IMR-90 (cell line): Measurements from ENCODE around the gene CDKAL1. TPM values are rescaled to one million over a fixed set of nuclear protein-coding genes. Genes with fewer than 3 reads are reported as not detected.

ENCODE experiments used
- ATAC-seq: fragments of 200-7000 bp; cut with Tn5 transposase; 2 replicates; pipeline ENCODE4 v1.9.1; 2020; ENCODE audit warnings: low read depth, mild to moderate bottlenecking, moderate library complexity
- BruUV-seq: library from RNA; stranded (reverse); fragments of 400-500 nt; replicated peaks from 2 replicates; lab custom pipeline; 2021; lab: Mats Ljungman, UMichigan
- CTCF ChIA-PET: fragments of 300-600 bp; formaldehyde crosslinking; extraction: SDS; loops from one replicate; lab custom pipeline; 2021; ENCODE audit warnings: antibody characterized with exemption; lab: Yijun Ruan, JAX
- POLR2A ChIA-PET: fragments of 300-600 bp; sonication (Branson Sonifier 250); formaldehyde crosslinking; loops from one replicate; lab custom pipeline; 2022; ENCODE audit warnings: antibody characterized with exemption; ENCODE audit not compliant: unreplicated experiment; lab: Charles Lee
- DNase-seq: peaks from one replicate; pipeline ENCODE4 v3.0.0; 2013
- H2AFZ ChIP-seq: replicated peaks from 2 replicates; pipeline ENCODE3; 2013; ENCODE audit warnings: low read length, mild to moderate bottlenecking; ENCODE audit not compliant: poor library complexity
- H2AK5ac ChIP-seq: 2 replicates; pipeline ENCODE4 v1.6.1; 2013; ENCODE audit warnings: low read depth, low read length, inconsistent platforms
- H2AK9ac ChIP-seq: replicated peaks from 2 replicates; pipeline ENCODE3; 2013; ENCODE audit warnings: mild to moderate bottlenecking, low read depth, low read length, moderate library complexity; ENCODE audit not compliant: poor library complexity
- H2BK120ac ChIP-seq: 2 replicates; pipeline ENCODE4 v1.6.1; 2013; ENCODE audit warnings: low read depth, low read length, inconsistent platforms
- H2BK15ac ChIP-seq: 3 replicates; pipeline ENCODE4 v1.6.1; 2013; ENCODE audit warnings: low read depth, low read length, inconsistent platforms
- H2BK20ac ChIP-seq: 2 replicates; pipeline ENCODE4 v1.6.1; 2013; ENCODE audit warnings: low read depth, mild to moderate bottlenecking, inconsistent platforms, low read length, moderate library complexity
- H2BK5ac ChIP-seq: 2 replicates; pipeline ENCODE4 v1.6.1; 2013; ENCODE audit warnings: mild to moderate bottlenecking, low read depth, low read length, inconsistent platforms; ENCODE audit not compliant: poor library complexity, severe bottlenecking
- H3K14ac ChIP-seq: replicated peaks from 2 replicates; pipeline ENCODE4 v1.6.1; 2013; ENCODE audit warnings: low read depth, low read length, inconsistent platforms
- H3K18ac ChIP-seq: 2 replicates; pipeline ENCODE4 v1.6.1; 2013; ENCODE audit warnings: low read depth, low read length, control low read depth
- H3K23ac ChIP-seq: 2 replicates; pipeline ENCODE4 v1.6.1; 2013; ENCODE audit warnings: low read depth, low read length, inconsistent platforms
- H3K27ac ChIP-seq: 2 replicates; pipeline ENCODE4 v1.5.1; 2013; ENCODE audit warnings: mild to moderate bottlenecking, control low read depth, low read length; ENCODE audit not compliant: insufficient read depth
- H3K27me3 ChIP-seq: 2 replicates; pipeline ENCODE4 v1.6.1; 2013; ENCODE audit warnings: low read length; ENCODE audit not compliant: control insufficient read depth, insufficient read depth
- H3K36me3 ChIP-seq: 2 replicates; pipeline ENCODE4 v1.6.1; 2013; ENCODE audit warnings: low read length, mixed read lengths; ENCODE audit not compliant: control insufficient read depth, insufficient read depth
- H3K4ac ChIP-seq: 2 replicates; pipeline ENCODE4 v1.6.1; 2013; ENCODE audit warnings: low read depth, low read length, inconsistent platforms
- H3K4me1 ChIP-seq: 2 replicates; pipeline ENCODE4 v1.6.1; 2013; ENCODE audit warnings: low read length, mixed read lengths; ENCODE audit not compliant: control insufficient read depth, insufficient read depth
- H3K4me2 ChIP-seq: 2 replicates; pipeline ENCODE4 v1.6.1; 2013; ENCODE audit warnings: low read depth, mild to moderate bottlenecking, control low read depth, low read length, moderate library complexity
- H3K4me3 ChIP-seq: 2 replicates; pipeline ENCODE4 v1.5.1; 2013; ENCODE audit warnings: low read depth, mild to moderate bottlenecking, control low read depth, low read length, moderate library complexity; ENCODE audit not compliant: insufficient read depth
- H3K56ac ChIP-seq: 2 replicates; pipeline ENCODE4 v1.6.1; 2013; ENCODE audit warnings: low read length, inconsistent platforms; ENCODE audit not compliant: insufficient read depth; ENCODE audit errors: extremely low read depth
- H3K79me1 ChIP-seq, 2 experiments: 2 replicates each; pipeline ENCODE4 v1.6.1; 2013; ENCODE audit warnings: low read length in 2 of 2, inconsistent platforms in 1 of 2, low read depth in 1 of 2
- H3K9ac ChIP-seq: 2 replicates; pipeline ENCODE4 v1.6.1; 2013; ENCODE audit warnings: low read depth, low read length, control low read depth
- H3K9me1 ChIP-seq: 2 replicates; pipeline ENCODE4 v1.6.1; 2013; ENCODE audit warnings: low read length, inconsistent platforms; ENCODE audit not compliant: insufficient read depth
- H3K9me3 ChIP-seq: 2 replicates; pipeline ENCODE4 v1.6.1; 2013; ENCODE audit warnings: low read length; ENCODE audit not compliant: control insufficient read depth, insufficient read depth
- H4K20me1 ChIP-seq: 2 replicates; pipeline ENCODE4 v1.6.1; 2013; ENCODE audit warnings: low read length, inconsistent platforms; ENCODE audit not compliant: insufficient read depth
- H4K5ac ChIP-seq: 2 replicates; pipeline ENCODE4 v1.6.1; 2013; ENCODE audit warnings: mild to moderate bottlenecking, low read depth, low read length, control low read depth
- H4K8ac ChIP-seq, 2 experiments: 2 replicates each; pipeline ENCODE4 v1.6.1; 2013; ENCODE audit warnings: low read depth in 2 of 2, low read length in 2 of 2, control low read depth in 1 of 2, inconsistent platforms in 1 of 2
- H4K91ac ChIP-seq: 2 replicates; pipeline ENCODE4 v1.6.1; 2013; ENCODE audit warnings: low read depth, low read length, inconsistent platforms; ENCODE audit not compliant: insufficient read depth
- BHLHE40 ChIP-seq: fragments of 150-350 bp; IDR thresholded peaks from 2 replicates; pipeline ENCODE4 v1.6.1; 2016; ENCODE audit warnings: mild to moderate bottlenecking, low read depth, low read length
- CEBPB ChIP-seq: IDR thresholded peaks from 2 replicates; pipeline ENCODE4 v1.6.1; 2012; ENCODE audit warnings: low read depth, low read length, improper control_type of control experiment
- FOS ChIP-seq: fragments of 150-350 bp; IDR thresholded peaks from 2 replicates; pipeline ENCODE4 v1.6.1; 2016; ENCODE audit warnings: low read depth, low read length
- MAFK ChIP-seq: IDR thresholded peaks from 2 replicates; pipeline ENCODE4 v1.6.1; 2012; ENCODE audit warnings: low read depth, low read length, improper control_type of control experiment
- MXI1 ChIP-seq: IDR thresholded peaks from 2 replicates; pipeline ENCODE4 v1.6.1; 2012; ENCODE audit warnings: low read depth, mild to moderate bottlenecking, low read length, moderate library complexity, borderline replicate concordance
- NFE2L2 ChIP-seq: fragments of 150-350 bp; IDR thresholded peaks from 2 replicates; pipeline ENCODE4 v1.6.1; 2016; ENCODE audit warnings: low read depth, mild to moderate bottlenecking, low read length
- POLR2A ChIP-seq: IDR thresholded peaks from 2 replicates; pipeline ENCODE4 v1.6.1; 2012; ENCODE audit warnings: mild to moderate bottlenecking, low read depth, low read length
- RAD21 ChIP-seq: IDR thresholded peaks from 2 replicates; pipeline ENCODE4 v1.6.1; 2012; ENCODE audit warnings: low read length, improper control_type of control experiment
- RCOR1 ChIP-seq: IDR thresholded peaks from 2 replicates; pipeline ENCODE4 v1.6.1; 2012; ENCODE audit warnings: mild to moderate bottlenecking, low read length, improper control_type of control experiment; ENCODE audit not compliant: insufficient replicate concordance
- SMC3 ChIP-seq: fragments of 150-350 bp; IDR thresholded peaks from 2 replicates; pipeline ENCODE4 v1.6.1; 2016; ENCODE audit warnings: low read depth, mild to moderate bottlenecking, antibody characterized with exemption, low read length, moderate library complexity
- dilution Hi-C: fragments of 300-500 bp; cut with HindIII; formaldehyde crosslinking; loops from one replicate; pipeline ENCODE4 v1.14.3; 2018; ENCODE audit warnings: low sequenced_read_pairs; ENCODE audit not compliant: unreplicated experiment
- in situ Hi-C: fragments of 300-500 bp; cut with MboI; formaldehyde crosslinking; loops from 3 replicates; pipeline ENCODE4 v1.14.3; 2019; ENCODE audit warnings: low sequenced_read_pairs, inconsistent platforms, mixed read lengths
- intact Hi-C: fragments of 100-400 bp; cut with micrococcal nuclease; formaldehyde crosslinking; loops from 2 replicates; pipeline ENCODE4 v1.10.0; 2022
- polyA plus RNA-seq, 3 experiments: library from polyadenylated mRNA; depleted of rRNA; stranded (reverse); fragments of >200 nt; gene quantifications; 2 replicates each; pipeline ENCODE4 v1.2.3, GENCODE V29; 2012; ENCODE audit warnings: low replicate concordance in 1 of 3
- total RNA-seq: library from RNA; depleted of rRNA; stranded (reverse); fragments of >200 nt; gene quantifications from 2 replicates; pipeline ENCODE4 v1.2.3, GENCODE V29; 2012
- TF ChIP-seq, protein P1 (sequence below): conservative IDR thresholded peaks from 2 replicates; pipeline ENCODE4 v1.5.1; 2012; ENCODE audit warnings: mild to moderate bottlenecking, low read depth, low read length, improper control_type of control experiment
- TF ChIP-seq, protein P2 (sequence below): fragments of 150-350 bp; IDR thresholded peaks from 2 replicates; pipeline ENCODE4 v1.6.1; 2017; ENCODE audit warnings: mild to moderate bottlenecking, antibody characterized with exemption, low read length, low read depth

Gene CDKAL1
- total and polyA plus RNA-seq, 2 of the 4 experiments (the other 2 are of a cell fraction) = 3.7 to 13.1 TPM

DNA sequence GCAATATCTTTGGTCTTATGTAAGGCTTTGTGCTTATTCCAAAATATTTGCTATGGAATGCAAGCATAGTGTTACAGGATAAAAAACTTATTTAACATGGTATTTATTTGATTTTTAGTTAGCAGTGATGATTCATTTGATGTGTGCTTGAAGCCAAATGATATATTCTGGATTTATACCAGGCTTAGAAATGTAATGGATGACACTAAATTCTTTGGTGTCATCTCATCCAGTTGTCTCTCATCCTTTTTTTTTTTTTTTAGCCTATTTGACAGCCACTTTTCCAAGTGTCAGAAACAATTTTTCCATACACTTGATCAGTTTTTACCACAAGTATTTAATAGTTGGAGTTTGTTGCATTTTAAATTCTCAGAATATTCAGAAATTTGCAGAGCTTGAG is 515.3 kb downstream of the CDKAL1 start:
- H4K91ac ChIP-seq = no peak overlapping the region
- in situ Hi-C loops (no loop called here), intact Hi-C loops (no loop called here), dilution Hi-C loops (no loop called here)
- TF ChIP-seq CEBPB (no peak), RCOR1 (no peak), SMC3 (no peak), NFE2L2 (no peak), BHLHE40 (no peak), MXI1 (no peak), MAFK (no peak), FOS (no peak), RAD21 (no peak), POLR2A (no peak)
- TF ChIP-seq, protein P1, sequence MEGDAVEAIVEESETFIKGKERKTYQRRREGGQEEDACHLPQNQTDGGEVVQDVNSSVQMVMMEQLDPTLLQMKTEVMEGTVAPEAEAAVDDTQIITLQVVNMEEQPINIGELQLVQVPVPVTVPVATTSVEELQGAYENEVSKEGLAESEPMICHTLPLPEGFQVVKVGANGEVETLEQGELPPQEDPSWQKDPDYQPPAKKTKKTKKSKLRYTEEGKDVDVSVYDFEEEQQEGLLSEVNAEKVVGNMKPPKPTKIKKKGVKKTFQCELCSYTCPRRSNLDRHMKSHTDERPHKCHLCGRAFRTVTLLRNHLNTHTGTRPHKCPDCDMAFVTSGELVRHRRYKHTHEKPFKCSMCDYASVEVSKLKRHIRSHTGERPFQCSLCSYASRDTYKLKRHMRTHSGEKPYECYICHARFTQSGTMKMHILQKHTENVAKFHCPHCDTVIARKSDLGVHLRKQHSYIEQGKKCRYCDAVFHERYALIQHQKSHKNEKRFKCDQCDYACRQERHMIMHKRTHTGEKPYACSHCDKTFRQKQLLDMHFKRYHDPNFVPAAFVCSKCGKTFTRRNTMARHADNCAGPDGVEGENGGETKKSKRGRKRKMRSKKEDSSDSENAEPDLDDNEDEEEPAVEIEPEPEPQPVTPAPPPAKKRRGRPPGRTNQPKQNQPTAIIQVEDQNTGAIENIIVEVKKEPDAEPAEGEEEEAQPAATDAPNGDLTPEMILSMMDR = no peak
- TF ChIP-seq, protein P2, sequence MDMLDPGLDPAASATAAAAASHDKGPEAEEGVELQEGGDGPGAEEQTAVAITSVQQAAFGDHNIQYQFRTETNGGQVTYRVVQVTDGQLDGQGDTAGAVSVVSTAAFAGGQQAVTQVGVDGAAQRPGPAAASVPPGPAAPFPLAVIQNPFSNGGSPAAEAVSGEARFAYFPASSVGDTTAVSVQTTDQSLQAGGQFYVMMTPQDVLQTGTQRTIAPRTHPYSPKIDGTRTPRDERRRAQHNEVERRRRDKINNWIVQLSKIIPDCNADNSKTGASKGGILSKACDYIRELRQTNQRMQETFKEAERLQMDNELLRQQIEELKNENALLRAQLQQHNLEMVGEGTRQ = no peak
- BruUV-seq = no TSS peak
- ATAC-seq (peak; percentile 68), DNase-seq (peak; percentile 59)
- no peaks in the 10 kb centered on the region for H3K79me1 ChIP-seq
- H3K4me2 ChIP-seq = no peak overlapping the region
- no peak overlapping the region for H3K4me3 ChIP-seq
- H3K27me3 ChIP-seq = no peaks in the 10 kb centered on the region
- no peak overlapping the region for H3K14ac ChIP-seq
- H2BK15ac ChIP-seq = no peak overlapping the region
- H3K4ac ChIP-seq = no peak overlapping the region
- H2BK120ac ChIP-seq = no peak overlapping the region
- H3K23ac ChIP-seq = no peak overlapping the region
- no peak overlapping the region for H3K9ac ChIP-seq
- no peaks in the 10 kb centered on the region for H4K20me1 ChIP-seq
- H3K36me3 ChIP-seq = no peaks in the 10 kb centered on the region
- H3K9me3 ChIP-seq = no peaks in the 10 kb centered on the region
- POLR2A ChIA-PET = no interaction called here
- H3K56ac ChIP-seq = no peak overlapping the region
- H2BK5ac ChIP-seq = no peak overlapping the region
- H2BK20ac ChIP-seq = no peak overlapping the region
- CTCF ChIA-PET = interaction anchor here (0.6 kb wide), 1 partner anchor 10 kb away, joined by 3 read pairs; no protein-coding TSS in a partner anchor
- no peak overlapping the region for H2AK9ac ChIP-seq
- 0 out of 2 replicates have a peak, but pooled peaks cover 3% of the 10 kb centered on the region for H3K9me1 ChIP-seq
- no peak overlapping the region for H2AFZ ChIP-seq
- no peaks in the 10 kb centered on the region for H3K4me1 ChIP-seq
- no peak overlapping the region for H4K5ac ChIP-seq
- no peak overlapping the region for H4K8ac ChIP-seq
- no peak overlapping the region for H3K18ac ChIP-seq
- H2AK5ac ChIP-seq = no peak overlapping the region
- no peak overlapping the region for H3K27ac ChIP-seq
